Keratinocyte (primary cell): ENCODE measurements around the gene RBM44. TPM values are rescaled to one million over a fixed set of nuclear protein-coding genes. Genes with fewer than 3 reads are reported as not detected.
A peak's percentile ranks its signal among the peaks of the same experiment; 100 is the strongest.

Experiments used
- DNase-seq: peaks from one replicate; pipeline ENCODE4 v3.0.0-alpha.2; 2011; ENCODE audit warnings: low read depth, missing footprints, low spot score
- FAIRE-seq: peaks from 2 replicates; lab custom pipeline; 2011; peaks lifted over from hg19 to GRCh38; lab: Jason Lieb, UNC
- H2AFZ ChIP-seq: 2 replicates; pipeline ENCODE4 v1.6.0; 2012; ENCODE audit warnings: low read length, control low read depth, inconsistent platforms; ENCODE audit not compliant: control insufficient read depth
- H3K27ac ChIP-seq: 2 replicates; pipeline ENCODE4 v1.5.1; 2011; ENCODE audit warnings: low read length; ENCODE audit not compliant: control insufficient read depth, insufficient read depth
- H3K27me3 ChIP-seq: 3 replicates; pipeline ENCODE4 v1.6.0; 2011; ENCODE audit warnings: low read length; ENCODE audit not compliant: control insufficient read depth, insufficient read depth; ENCODE audit errors: extremely low read depth
- H3K36me3 ChIP-seq, 2 experiments: 2 replicates in 1 of 2; 3 replicates in 1 of 2; pipeline ENCODE4 v1.5.1; 2011; ENCODE audit warnings: low read length in 2 of 2, mild to moderate bottlenecking in 1 of 2; ENCODE audit not compliant: control insufficient read depth in 2 of 2, insufficient read depth in 2 of 2; ENCODE audit errors: extremely low read depth in 1 of 2
- H3K4me1 ChIP-seq: 3 replicates; pipeline ENCODE4 v1.5.1; 2011; ENCODE audit warnings: low read length; ENCODE audit not compliant: control insufficient read depth, insufficient read depth; ENCODE audit errors: extremely low read depth
- H3K4me2 ChIP-seq: 3 replicates; pipeline ENCODE4 v1.6.0; 2011; ENCODE audit warnings: low read depth, low read length; ENCODE audit not compliant: control insufficient read depth, insufficient read depth; ENCODE audit errors: extremely low read depth
- H3K4me3 ChIP-seq, 3 experiments: fragments of 200-600 bp in 1 of 3; sonication (generic) in 1 of 3; 2 replicates in 2 of 3; 3 replicates in 1 of 3; pipeline ENCODE4 v1.5.1; 2011 to 2016; ENCODE audit warnings: low read length in 3 of 3, mild to moderate bottlenecking in 3 of 3, control low read depth in 2 of 3, inconsistent platforms in 1 of 3, low read depth in 1 of 3, mixed read lengths in 1 of 3, mixed run types in 1 of 3, moderate library complexity in 1 of 3; ENCODE audit not compliant: control insufficient read depth in 2 of 3, insufficient read depth in 2 of 3; ENCODE audit errors: extremely low read depth in 1 of 3
- H3K79me2 ChIP-seq: 2 replicates; pipeline ENCODE4 v1.6.0; 2012; ENCODE audit warnings: low read length; ENCODE audit not compliant: control insufficient read depth, insufficient read depth
- H3K9ac ChIP-seq: 3 replicates; pipeline ENCODE4 v1.6.0; 2011; ENCODE audit warnings: low read length; ENCODE audit not compliant: control insufficient read depth, insufficient read depth; ENCODE audit errors: extremely low read depth
- H3K9me1 ChIP-seq: 3 replicates; pipeline ENCODE4 v1.6.0; 2011; ENCODE audit warnings: low read length; ENCODE audit not compliant: control insufficient read depth, insufficient read depth; ENCODE audit errors: extremely low read depth
- H3K9me3 ChIP-seq: 2 replicates; pipeline ENCODE4 v1.5.1; 2012; ENCODE audit warnings: low read depth, low read length; ENCODE audit not compliant: control insufficient read depth
- H4K20me1 ChIP-seq: 3 replicates; pipeline ENCODE4 v1.6.0; 2011; ENCODE audit warnings: low read length; ENCODE audit not compliant: control insufficient read depth, insufficient read depth; ENCODE audit errors: extremely low read depth
- CTCF ChIP-seq, 3 experiments: IDR thresholded peaks in 1 of 3; conservative IDR thresholded peaks in 1 of 3; optimal IDR thresholded peaks in 1 of 3; 2 replicates in 2 of 3; 3 replicates in 1 of 3; pipeline versions ENCODE3 to v1.5.1; 2011; ENCODE audit warnings: low read length in 3 of 3, mild to moderate bottlenecking in 3 of 3, moderate library complexity in 2 of 3, control low read depth in 1 of 3, inconsistent platforms in 1 of 3; ENCODE audit not compliant: insufficient read depth in 2 of 3; ENCODE audit errors: extremely low read depth in 1 of 3
- EZH2 ChIP-seq: IDR thresholded peaks from one replicate; pipeline ENCODE4 v1.6.1; 2012; ENCODE audit warnings: inconsistent platforms, mild to moderate bottlenecking, low read length, moderate library complexity
- dilution Hi-C: fragments of 300-500 bp; cut with MboI; formaldehyde crosslinking; loops from one replicate; pipeline ENCODE4 v1.7.0; 2020; ENCODE audit warnings: low sequenced_read_pairs; ENCODE audit not compliant: extremely low pct_ligation_motif_present
- polyA plus RNA-seq, 5 experiments: library from polyadenylated mRNA; depleted of rRNA in 3 of 5; stranded (reverse) in 3 of 5; stranded (forward) in 1 of 5; unstranded in 1 of 5; fragments of >200 nt; gene quantifications; 1 replicate in 1 of 5; 2 replicates in 3 of 5; 3 replicates in 1 of 5; pipeline versions ENCODE4 v1.2.1 to v1.2.3, GENCODE V29; 2011 to 2012; ENCODE audit warnings: missing spikeins in 2 of 5, low read depth in 1 of 5, low replicate concordance in 1 of 5

The RBM44 gene
- polyA plus RNA-seq, 1 donor (not counting 4 experiments of a cell fraction or from before 2014, with no cell fraction given) = 0.14 TPM

- Histone ChIP-seq H3K36me3 (peaks cover 31 to 32% of the 10 kb centered on the region in 2 experiments), H3K4me2 (no peak overlapping the region), H3K27ac (no peak overlapping the region), H3K4me3 (no peak overlapping the region), H3K27me3 (no peaks in the 10 kb centered on the region), H2AFZ (no peak overlapping the region), H4K20me1 (no peaks in the 10 kb centered on the region), H3K4me1 (no peaks in the 10 kb centered on the region), H3K79me2 (no peaks in the 10 kb centered on the region), H3K9me1 (no peaks in the 10 kb centered on the region), H3K9ac (no peak overlapping the region), H3K9me3 (no peaks in the 10 kb centered on the region)
- dilution Hi-C loops = no loop called here
- DNase-seq (no peak), FAIRE-seq (peak; percentile 9)
- TF ChIP-seq EZH2 = no peak
Observed at GRCh38 chr2:237766340-237766739, 32.2 kb upstream of the RBM44 start.

DNA sequence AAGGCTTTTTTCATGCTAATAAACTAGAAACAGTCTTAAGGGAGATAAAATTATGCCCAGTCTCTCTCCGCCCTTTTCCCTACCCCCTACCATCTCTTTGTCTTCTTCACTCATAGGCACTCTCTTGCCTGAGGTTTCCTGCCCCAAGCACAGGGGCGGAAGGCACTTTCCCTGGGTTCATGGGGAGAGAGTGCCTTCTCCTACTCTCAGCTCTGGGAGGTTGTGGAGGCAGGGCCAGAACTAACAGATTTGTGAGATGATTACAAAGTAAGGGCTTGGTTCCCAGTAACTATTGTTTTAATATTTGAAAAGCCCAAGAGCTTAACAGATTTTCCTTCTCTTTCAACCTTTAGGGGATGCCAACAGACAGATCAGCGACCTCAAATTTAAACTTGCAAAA lies 26.1 kb upstream of the RBM44 start:
- FAIRE-seq (no peak), DNase-seq (no peak)
- no peaks in the 10 kb centered on the region for H3K4me1 ChIP-seq
- H2AFZ ChIP-seq = no peak overlapping the region
- peaks cover 2% of the 10 kb centered on the region for H4K20me1 ChIP-seq
- dilution Hi-C loops = no loop called here
- H3K4me2 ChIP-seq = no peak overlapping the region
- H3K79me2 ChIP-seq = no peaks in the 10 kb centered on the region
- H3K27me3 ChIP-seq = no peaks in the 10 kb centered on the region
- no peaks in the 10 kb centered on the region for H3K9me1 ChIP-seq
- no peaks in the 10 kb centered on the region for H3K9me3 ChIP-seq
- peaks cover 30 to 36% of the 10 kb centered on the region in 2 experiments for H3K36me3 ChIP-seq
- H3K4me3 ChIP-seq = no peak overlapping the region
- no peak overlapping the region for H3K9ac ChIP-seq
- TF ChIP-seq EZH2 = no peak
- no peak for TF ChIP-seq CTCF (optimal IDR thresholded peaks at IDR 0.05 in 1 of 3, IDR thresholded peaks at IDR 0.05 in 1 of 3, conservative IDR thresholded peaks at IDR 0.05 in 1 of 3; ENCODE audit: extremely low read depth in 1 of 3, insufficient read depth in 2 of 3, low read length in 3 of 3)
- no peak overlapping the region for H3K27ac ChIP-seq

- TF ChIP-seq EZH2 = no peak
- no peak for TF ChIP-seq CTCF (optimal IDR thresholded peaks at IDR 0.05 in 1 of 3, IDR thresholded peaks at IDR 0.05 in 1 of 3, conservative IDR thresholded peaks at IDR 0.05 in 1 of 3; ENCODE audit: extremely low read depth in 1 of 3, insufficient read depth in 2 of 3, low read length in 3 of 3)
- Histone ChIP-seq H3K4me2 (no peak overlapping the region), H3K9me1 (no peaks in the 10 kb centered on the region), H3K79me2 (no peaks in the 10 kb centered on the region), H3K9me3 (no peaks in the 10 kb centered on the region), H3K9ac (no peak overlapping the region), H3K4me1 (no peaks in the 10 kb centered on the region), H3K4me3 (no peak overlapping the region), H3K36me3 (peaks cover 29 to 39% of the 10 kb centered on the region in 2 experiments), H3K27me3 (no peaks in the 10 kb centered on the region), H2AFZ (no peak overlapping the region), H4K20me1 (peaks cover 2% of the 10 kb centered on the region), H3K27ac (no peak overlapping the region)
- DNase-seq (no peak), FAIRE-seq (no peak)
- dilution Hi-C loops = no loop called here
Observed at GRCh38 chr2:237773826-237774225, 24.8 kb upstream of the RBM44 start.
